HepG2 (cell line): ENCODE results near the gene ZNF212. TPM values are rescaled to one million over a fixed set of nuclear protein-coding genes. Genes with fewer than 3 reads are reported as not detected.

Experiments used
- ARNT ChIP-seq: fragments of 450-650 bp; IDR thresholded peaks from 2 replicates; pipeline ENCODE4 v1.6.1; 2017
- ASH2L ChIP-seq: fragments of 300-600, 200-600 bp; sonication (generic); IDR thresholded peaks from 2 replicates; pipeline ENCODE4 v1.7.0; 2017; ENCODE audit warnings: low read depth, mild to moderate bottlenecking, moderate library complexity, mixed read lengths, low read length; ENCODE audit not compliant: insufficient read length
- ATF7 ChIP-seq, 2 experiments: fragments of 450-650 bp in 1 of 2; sonication (generic) in 1 of 2; formaldehyde crosslinking in 1 of 2; IDR thresholded peaks; 2 replicates each; pipeline versions ENCODE4 v1.4.0 to v1.6.1; 2016 to 2020; ENCODE audit warnings: antibody characterized with exemption in 1 of 2, mild to moderate bottlenecking in 1 of 2, missing genetic modification reagents in 1 of 2
- CEBPG ChIP-seq: IDR thresholded peaks from 2 replicates; pipeline ENCODE4 v1.6.1; 2016
- GTF3A ChIP-seq: sonication (generic); formaldehyde crosslinking; conservative IDR thresholded peaks from 2 replicates; pipeline ENCODE4 v1.4.0; 2020; ENCODE audit warnings: mild to moderate bottlenecking, missing genetic modification reagents
- MEF2D ChIP-seq: sonication (generic); formaldehyde crosslinking; IDR thresholded peaks from 2 replicates; pipeline ENCODE4 v1.5.1; 2020; ENCODE audit warnings: mild to moderate bottlenecking, missing genetic modification reagents
- NKX3-1 ChIP-seq: sonication (generic); formaldehyde crosslinking; IDR thresholded peaks from 2 replicates; pipeline ENCODE4 v1.5.0; 2020; ENCODE audit warnings: missing genetic modification reagents
- NPAS2 ChIP-seq: sonication (generic); formaldehyde crosslinking; IDR thresholded peaks from 2 replicates; pipeline ENCODE4 v1.8.0; 2022; ENCODE audit warnings: mild to moderate bottlenecking, missing genetic modification reagents, borderline replicate concordance
- ONECUT2 ChIP-seq: sonication (generic); formaldehyde crosslinking; IDR thresholded peaks from 2 replicates; pipeline ENCODE4 v1.4.0; 2020; ENCODE audit warnings: missing genetic modification reagents
- PAX8 ChIP-seq: sonication (generic); formaldehyde crosslinking; IDR thresholded peaks from 2 replicates; pipeline ENCODE4 v1.8.0; 2022; ENCODE audit warnings: mild to moderate bottlenecking, missing genetic modification reagents, borderline replicate concordance
- REST ChIP-seq, 2 experiments: IDR thresholded peaks; 2 replicates each; pipeline ENCODE4 v1.6.1; 2011 to 2012; ENCODE audit warnings: low read length in 2 of 2, borderline replicate concordance in 1 of 2, low read depth in 1 of 2, mild to moderate bottlenecking in 1 of 2, moderate library complexity in 1 of 2
- SMAD1 ChIP-seq: sonication (generic); formaldehyde crosslinking; IDR thresholded peaks from 2 replicates; pipeline ENCODE4 v1.4.0; 2020; ENCODE audit warnings: missing genetic modification reagents, low read depth, mild to moderate bottlenecking, borderline replicate concordance
- XBP1 ChIP-seq: sonication (generic); formaldehyde crosslinking; IDR thresholded peaks from 2 replicates; pipeline ENCODE4 v1.5.0; 2020; ENCODE audit warnings: missing genetic modification reagents
- ZFP36L2 ChIP-seq: sonication (generic); formaldehyde crosslinking; IDR thresholded peaks from 2 replicates; pipeline ENCODE4 v1.4.0; 2020; ENCODE audit warnings: missing genetic modification reagents
- ZNF260 ChIP-seq: sonication (generic); formaldehyde crosslinking; IDR thresholded peaks from 2 replicates; pipeline ENCODE4 v1.4.0; 2020; ENCODE audit warnings: missing genetic modification reagents, low read depth, mild to moderate bottlenecking, borderline replicate concordance
- ZNF646 ChIP-seq: sonication (generic); formaldehyde crosslinking; IDR thresholded peaks from 2 replicates; pipeline ENCODE4 v1.9.0; 2021; ENCODE audit warnings: mild to moderate bottlenecking, missing genetic modification reagents
- ZSCAN20 ChIP-seq: sonication (generic); formaldehyde crosslinking; IDR thresholded peaks from 2 replicates; pipeline ENCODE4 v1.4.0; 2020; ENCODE audit warnings: missing genetic modification reagents, mild to moderate bottlenecking, borderline replicate concordance
- ZSCAN21 ChIP-seq: sonication (generic); formaldehyde crosslinking; IDR thresholded peaks from 2 replicates; pipeline ENCODE4 v1.8.0; 2022; ENCODE audit warnings: mild to moderate bottlenecking, missing genetic modification reagents, moderate library complexity, borderline replicate concordance
- polyA plus RNA-seq, 8 experiments: library from polyadenylated mRNA; depleted of rRNA in 3 of 8; stranded (reverse) in 7 of 8; unstranded in 1 of 8; fragments of >200 nt; fragmentation: Illumina TruSeq in 4 of 8; extraction: Trizol in 4 of 8; gene quantifications; 2 replicates each; pipeline versions ENCODE4 v1.2.1 to v1.2.3, GENCODE V29; 2011 to 2016; ENCODE audit warnings: low read depth in 4 of 8, missing spikeins in 1 of 8, mixed read lengths in 1 of 8; ENCODE audit not compliant: insufficient read depth in 1 of 8
- total RNA-seq, 5 experiments: library from RNA; depleted of rRNA; stranded (reverse); fragments of >200 nt; fragmentation: Illumina TruSeq; extraction: Trizol; gene quantifications; 2 replicates each; pipeline ENCODE4 v1.2.3, GENCODE V29; 2016; ENCODE audit warnings: low read depth in 1 of 5

ZNF212 gene
- total and polyA plus RNA-seq, 2 of the 13 experiments (the other 11 are each of a cell fraction or from before 2014, with no cell fraction given), result 2.6 to 3.8 TPM

GRCh38 chr7:149195180-149196150, 44.0 kb upstream of the ZNF212 start, which contains the start of gene ZNF282 (continued):
- TF ChIP-seq ASH2L (peak; percentile 88), ATF7 (IDR thresholded peaks at IDR 0.05) (no peak), ATF7 (CRISPR knock-in tag; IDR thresholded peaks at IDR 0.05) (no peak), ZNF646 (CRISPR knock-in tag) (no peak), XBP1 (CRISPR knock-in tag) (no peak), SMAD1 (no peak), ZSCAN20 (CRISPR knock-in tag) (peak; percentile 75; the same call in 1 of the 2 replicates), ZFP36L2 (CRISPR knock-in tag) (no peak), GTF3A (CRISPR knock-in tag) (no peak), ONECUT2 (CRISPR knock-in tag) (no peak), ZSCAN21 (peak; percentile 63; the same call in 1 of the 2 replicates), ZNF260 (no peak), NKX3-1 (CRISPR knock-in tag) (peak; percentile 69; the same call in 1 of the 2 replicates), ARNT (no peak), REST (IDR thresholded peaks at IDR 0.05; ENCODE audit: borderline replicate concordance in 1 of 2, low read depth in 1 of 2, low read length in 2 of 2) (peak in 1 of 2 experiments; percentile 77; a peak in 1 of 4 replicates), PAX8 (CRISPR knock-in tag) (no peak), NPAS2 (CRISPR knock-in tag) (no peak), MEF2D (no peak), CEBPG (CRISPR knock-in tag) (peak; percentile 30; the same call in 1 of the 2 replicates)
